AG09319 (cell line): ENCODE measurements around the gene ARAP1.

ENCODE experiments used
- DNase-seq: peaks from one replicate; pipeline ENCODE4 v3.0.0-alpha.2; 2010; ENCODE audit warnings: low read depth; ENCODE audit errors: extremely low read depth
- TF ChIP-seq, protein P1 (sequence below): IDR thresholded peaks from 2 replicates; pipeline ENCODE4 v1.5.1; 2011; ENCODE audit warnings: low read depth, mild to moderate bottlenecking, inconsistent platforms, low read length, moderate library complexity

Gene ARAP1

DNA sequence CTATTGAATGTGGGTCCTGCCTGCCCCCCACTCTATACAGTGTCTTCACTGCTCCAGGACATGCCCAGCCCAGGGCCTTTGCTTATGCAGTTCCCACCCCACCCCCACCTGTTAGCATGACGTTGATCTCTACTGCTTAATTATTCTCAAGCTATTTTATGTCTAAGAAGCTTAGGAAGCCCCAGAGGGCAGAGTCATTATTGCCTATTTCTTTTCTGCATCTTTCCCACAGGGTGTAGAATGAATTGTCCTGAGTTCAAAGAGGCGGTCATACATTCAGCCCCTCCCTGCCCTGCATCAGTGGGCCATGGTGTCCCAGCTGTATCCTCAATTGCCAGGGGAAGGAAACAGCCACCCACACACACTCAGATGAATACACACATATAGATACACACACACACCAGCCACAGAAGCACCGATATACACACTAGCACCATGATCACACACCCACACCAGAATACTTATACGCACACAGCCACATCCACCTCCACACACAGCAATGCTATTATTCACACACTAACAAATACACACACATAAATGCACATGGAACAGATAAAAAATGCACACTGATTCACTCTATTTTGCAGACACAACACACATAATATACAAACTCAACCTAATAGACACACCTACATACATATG, 79.5 kb downstream of the ARAP1 start:
- TF ChIP-seq, protein P1, sequence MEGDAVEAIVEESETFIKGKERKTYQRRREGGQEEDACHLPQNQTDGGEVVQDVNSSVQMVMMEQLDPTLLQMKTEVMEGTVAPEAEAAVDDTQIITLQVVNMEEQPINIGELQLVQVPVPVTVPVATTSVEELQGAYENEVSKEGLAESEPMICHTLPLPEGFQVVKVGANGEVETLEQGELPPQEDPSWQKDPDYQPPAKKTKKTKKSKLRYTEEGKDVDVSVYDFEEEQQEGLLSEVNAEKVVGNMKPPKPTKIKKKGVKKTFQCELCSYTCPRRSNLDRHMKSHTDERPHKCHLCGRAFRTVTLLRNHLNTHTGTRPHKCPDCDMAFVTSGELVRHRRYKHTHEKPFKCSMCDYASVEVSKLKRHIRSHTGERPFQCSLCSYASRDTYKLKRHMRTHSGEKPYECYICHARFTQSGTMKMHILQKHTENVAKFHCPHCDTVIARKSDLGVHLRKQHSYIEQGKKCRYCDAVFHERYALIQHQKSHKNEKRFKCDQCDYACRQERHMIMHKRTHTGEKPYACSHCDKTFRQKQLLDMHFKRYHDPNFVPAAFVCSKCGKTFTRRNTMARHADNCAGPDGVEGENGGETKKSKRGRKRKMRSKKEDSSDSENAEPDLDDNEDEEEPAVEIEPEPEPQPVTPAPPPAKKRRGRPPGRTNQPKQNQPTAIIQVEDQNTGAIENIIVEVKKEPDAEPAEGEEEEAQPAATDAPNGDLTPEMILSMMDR, result no peak

DNA sequence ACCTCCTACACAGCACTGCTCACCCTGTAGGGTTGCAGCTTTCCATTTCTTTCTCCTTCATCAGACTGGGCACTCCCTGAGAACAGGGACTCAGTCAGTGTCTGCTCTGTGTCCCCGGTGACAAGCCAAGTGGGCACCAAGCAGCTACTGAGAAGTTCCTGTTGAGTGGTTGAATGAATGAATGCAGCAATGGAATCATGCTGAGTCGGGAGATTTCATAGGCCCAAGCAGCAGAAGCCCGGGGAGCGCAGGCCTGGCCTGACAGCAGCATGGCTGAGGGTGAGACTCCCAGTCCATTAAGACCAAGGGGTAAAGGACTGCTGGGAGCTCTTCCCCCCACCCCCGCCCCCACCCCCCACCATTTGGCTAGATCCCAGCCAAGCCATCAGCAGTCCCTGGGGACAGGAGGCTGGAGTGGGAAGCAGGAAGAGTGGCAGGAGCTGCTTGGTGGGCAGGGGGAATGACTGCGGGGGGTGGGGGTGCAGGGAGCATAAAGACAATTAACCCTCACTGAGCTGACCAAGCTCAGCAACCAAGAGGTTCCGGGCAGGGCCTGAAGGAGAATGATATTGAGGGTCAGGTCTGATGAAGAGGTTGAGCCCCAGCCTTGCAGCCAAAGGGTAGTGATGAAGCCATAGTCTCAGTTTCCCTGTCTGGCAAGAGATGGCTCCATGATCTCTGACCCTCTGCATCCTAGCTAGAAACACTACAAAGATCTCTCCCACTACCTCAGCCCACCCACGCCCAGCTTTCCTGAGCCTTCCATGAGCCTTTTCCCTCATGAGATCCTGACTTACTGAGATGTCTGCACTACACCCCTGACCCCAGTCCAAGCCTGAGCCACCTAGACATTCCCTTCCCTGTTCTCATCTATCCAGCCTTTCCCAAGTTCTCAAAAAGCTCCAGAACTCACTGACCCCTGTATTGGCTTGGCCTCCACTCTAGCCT, 80.8 kb downstream of the ARAP1 start:
- TF ChIP-seq, protein P1, result no peak
- DNase-seq, result no peak

More for the DNA sequence above, 79.5 kb downstream of the ARAP1 start:
- no peak for DNase-seq

DNA sequence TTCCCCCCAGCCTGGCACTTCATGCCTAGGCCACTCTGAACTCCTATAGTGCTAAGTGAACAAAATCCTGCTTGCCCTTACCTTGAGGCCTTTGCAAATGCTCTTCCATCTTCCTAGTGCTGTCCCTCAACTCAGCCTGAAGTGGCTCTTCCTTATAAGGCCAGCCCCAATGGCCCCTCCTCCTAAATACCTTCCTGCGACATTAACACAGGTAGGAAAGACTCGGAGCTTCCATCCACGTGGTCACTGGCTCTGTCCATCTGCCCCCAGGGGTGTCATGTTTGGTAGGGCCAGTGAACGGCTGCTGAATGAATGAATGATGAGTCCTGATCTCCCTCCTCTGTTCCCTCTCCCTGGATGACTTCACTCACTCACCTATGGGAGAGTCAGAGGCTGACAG, 82.2 kb downstream of the ARAP1 start:
- TF ChIP-seq, protein P1, result no peak
- no peak for DNase-seq

DNA sequence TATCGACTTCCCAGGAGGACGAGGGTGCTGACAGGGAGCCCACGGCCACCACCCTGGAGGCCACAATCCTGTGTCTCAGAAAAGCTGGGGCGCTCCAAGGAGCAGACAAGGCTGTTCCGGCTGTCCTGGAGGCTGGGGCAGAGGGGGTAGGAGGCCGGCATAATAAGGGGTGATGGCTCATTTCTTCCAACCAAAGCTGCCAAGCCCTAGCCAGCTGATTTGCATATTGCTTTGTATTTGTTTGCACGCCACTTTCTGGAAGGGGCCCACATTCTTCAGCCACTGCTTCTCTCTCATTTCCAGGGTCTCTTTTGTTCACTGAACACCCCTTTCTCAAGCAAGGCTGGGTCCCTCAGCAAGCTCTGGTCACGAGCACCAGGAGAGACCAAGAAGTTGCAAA, 82.7 kb downstream of the ARAP1 start:
- DNase-seq, result no peak
- TF ChIP-seq, protein P1, result no peak

DNA sequence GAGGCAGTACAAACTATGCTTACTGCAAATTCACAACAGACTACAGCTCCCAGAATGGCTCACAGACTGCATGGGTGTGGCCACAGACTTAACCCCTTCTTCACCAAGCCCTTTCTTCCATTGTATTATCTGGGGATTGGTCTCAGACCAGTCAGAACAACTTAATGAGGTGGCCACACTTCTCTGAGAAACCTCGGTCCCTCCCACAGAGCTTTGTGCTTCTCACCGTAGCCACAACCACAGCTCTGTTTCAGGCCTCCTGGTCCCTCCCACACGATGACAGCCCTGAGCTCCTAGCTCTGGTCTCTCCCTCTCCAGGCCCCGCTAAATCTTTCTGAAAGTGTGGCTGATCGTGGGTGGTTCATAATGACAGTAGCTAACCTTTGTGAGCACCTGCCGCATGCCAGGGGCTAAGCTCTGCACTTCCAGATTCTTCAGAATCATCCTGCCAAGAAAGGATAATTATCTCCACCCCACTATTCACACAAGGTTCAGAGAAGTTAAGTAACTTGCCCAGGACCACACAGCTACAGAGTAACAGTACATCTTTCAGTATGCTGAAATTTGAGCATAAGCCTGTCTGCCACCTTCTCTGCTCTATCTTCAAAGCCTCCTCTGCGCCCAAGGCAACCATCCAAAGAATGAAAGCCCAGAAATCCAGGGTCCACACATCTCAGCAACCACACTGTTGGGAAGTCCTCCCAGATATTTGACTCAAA, 83.4 kb downstream of the ARAP1 start:
- DNase-seq, result no peak
- TF ChIP-seq, protein P1, result no peak

DNA sequence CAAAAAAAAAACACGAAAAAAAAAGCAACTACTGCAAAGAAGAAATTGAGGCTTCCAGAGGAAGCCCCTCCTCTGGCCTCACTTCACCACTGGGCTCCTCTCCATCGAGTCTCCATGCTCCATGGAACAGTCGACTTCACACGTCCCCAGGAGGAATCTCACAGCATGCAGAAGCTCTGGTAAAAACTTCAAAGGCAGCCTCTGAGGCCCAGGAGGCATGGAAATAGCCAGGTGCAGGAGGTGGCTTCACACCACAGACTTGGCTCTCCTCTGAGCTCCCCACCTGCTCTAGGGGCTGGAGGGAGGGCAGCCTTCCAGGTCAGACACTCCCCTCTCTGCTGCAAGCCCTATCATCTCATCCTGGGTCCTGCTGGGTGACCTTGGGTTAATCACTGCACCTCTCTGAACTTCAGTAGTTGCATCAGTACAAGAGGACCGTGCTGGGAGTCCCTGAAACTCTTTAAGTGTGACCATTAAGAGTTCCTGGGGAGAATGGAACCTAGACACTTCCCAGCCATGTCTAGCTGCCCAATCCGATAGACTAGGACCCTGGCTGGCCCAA, 86.2 kb downstream of the ARAP1 start:
- no peak for DNase-seq
- TF ChIP-seq, protein P1, result no peak
